Ovary (tissue), 9 donors: Measurements from ENCODE around the gene TSSK2. TPM values are rescaled to one million over a fixed set of nuclear protein-coding genes. Genes with fewer than 3 reads are reported as not detected.

Source experiments
- DNase-seq, 5 donors: peaks; one replicate each; pipeline ENCODE4 v3.0.0-alpha.2; 2019 to 2020
- H3K27ac ChIP-seq, 2 donors: fragments of 200-600 bp; one replicate each; pipeline versions ENCODE4 v1.5.1 to v1.8.0; 2019 to 2022
- H3K27me3 ChIP-seq: fragments of 200-600 bp; one replicate; pipeline ENCODE4 v1.8.0; 2022
- H3K36me3 ChIP-seq: fragments of 200-600 bp; sonication (generic); one replicate; pipeline ENCODE4 v1.5.1; 2019
- H3K4me1 ChIP-seq: one replicate; pipeline ENCODE4 v1.8.1; 2013; ENCODE audit warnings: mild to moderate bottlenecking, moderate library complexity; ENCODE audit not compliant: insufficient read depth
- H3K4me3 ChIP-seq: fragments of 200-600 bp; sonication (generic); one replicate; pipeline ENCODE4 v1.5.1; 2017
- H3K9me3 ChIP-seq, 2 donors: fragments of 200-600 bp in 1 of 2; sonication (generic) in 1 of 2; one replicate each; pipeline versions ENCODE4 v1.5.1 to v1.8.1; 2013 to 2019; ENCODE audit warnings: mild to moderate bottlenecking in 1 of 2, moderate library complexity in 1 of 2
- EP300 ChIP-seq: sonication (generic); formaldehyde crosslinking; IDR thresholded peaks from one replicate; pipeline ENCODE4 v1.6.1; 2017; ENCODE audit warnings: antibody characterized with exemption
- POLR2A ChIP-seq: fragments of 450-650 bp; IDR thresholded peaks from one replicate; pipeline ENCODE4 v1.6.1; 2017; ENCODE audit warnings: antibody characterized with exemption, mild to moderate bottlenecking, moderate library complexity
- WGBS, 3 donors: extraction: QIAGEN DNeasy Blood & Tissue Kit in 1 of 3; methylation state at CpG; one replicate each; pipeline versions ENCODE4 v1.1.5 to v1.1.7; 2013 to 2017; 5-methylcytosine and 5-hydroxymethylcytosine counted together
- intact Hi-C, 4 donors: fragments of 100-400 bp; cut with DNase I; formaldehyde crosslinking; loops; one replicate each; pipeline versions ENCODE4 v1.11.0 to v1.15.1; 2022 to 2023
- polyA plus RNA-seq, 2 donors: library from polyadenylated mRNA; stranded (reverse); fragments of 200-250 nt in 1 of 2; fragments of 350-450 nt in 1 of 2; fragmentation: Illumina TruSeq in 1 of 2; extraction: RNeasy Lipid Tissue Mini Kit (QIAGEN cat#74804) in 1 of 2; gene quantifications; one replicate each; pipeline ENCODE4 v1.2.3, GENCODE V29; 2013 to 2014
- total RNA-seq, 7 donors: library from RNA; depleted of rRNA in 2 of 7; stranded (reverse); fragments of >200 nt in 2 of 7; fragmentation: NEBNext Ultra II Directional in 3 of 7; extraction: Animal tissue kit (Norgen Biotek cat#: 25700) in 3 of 7; gene quantifications; one replicate each; pipeline versions ENCODE4 v1.1.0 to v1.2.4, GENCODE V29; 2016 to 2023
- TF ChIP-seq, protein P1 (sequence below), 3 donors: fragments of 450-650 bp in 2 of 3; fragments of 200-600 bp in 1 of 3; IDR thresholded peaks; one replicate each; pipeline versions ENCODE4 v1.5.1 to v1.8.0; 2016 to 2022; ENCODE audit warnings: antibody characterized with exemption in 3 of 3, mild to moderate bottlenecking in 1 of 3
- donor health status: DM: no; HTN: no; CAD: no; lungs with moderate emphysema.
- donor health status: DM: no; HTN: no; CAD: no.
- donor health status: Bipolar disorder and iron deficiency.
- donor health status: DM: yes; HTN: yes; CAD: no.
- donor health status: DM: no; HTN: no; CAD: no.
- donor health status: DM: yes; HTN: yes; CAD: no.

TSSK2 gene
- total and polyA plus RNA-seq, 9 donors, result 0.05 TPM; not detected in 8

GRCh38 chr22:19143212-19143611 lies 12.1 kb downstream of the TSSK2 start:
- intact Hi-C loops, result no loop called here
- Histone ChIP-seq H3K36me3 (no peaks in the 10 kb centered on the region), H3K27ac (no peak overlapping the region), H3K27me3 (no peaks in the 10 kb centered on the region), H3K4me1 (peaks cover 2% of the 10 kb centered on the region), H3K4me3 (peak overlapping the region; percentile 91), H3K9me3 (no peaks in the 10 kb centered on the region)
- DNase-seq, result no peak
- TF ChIP-seq, protein P1, sequence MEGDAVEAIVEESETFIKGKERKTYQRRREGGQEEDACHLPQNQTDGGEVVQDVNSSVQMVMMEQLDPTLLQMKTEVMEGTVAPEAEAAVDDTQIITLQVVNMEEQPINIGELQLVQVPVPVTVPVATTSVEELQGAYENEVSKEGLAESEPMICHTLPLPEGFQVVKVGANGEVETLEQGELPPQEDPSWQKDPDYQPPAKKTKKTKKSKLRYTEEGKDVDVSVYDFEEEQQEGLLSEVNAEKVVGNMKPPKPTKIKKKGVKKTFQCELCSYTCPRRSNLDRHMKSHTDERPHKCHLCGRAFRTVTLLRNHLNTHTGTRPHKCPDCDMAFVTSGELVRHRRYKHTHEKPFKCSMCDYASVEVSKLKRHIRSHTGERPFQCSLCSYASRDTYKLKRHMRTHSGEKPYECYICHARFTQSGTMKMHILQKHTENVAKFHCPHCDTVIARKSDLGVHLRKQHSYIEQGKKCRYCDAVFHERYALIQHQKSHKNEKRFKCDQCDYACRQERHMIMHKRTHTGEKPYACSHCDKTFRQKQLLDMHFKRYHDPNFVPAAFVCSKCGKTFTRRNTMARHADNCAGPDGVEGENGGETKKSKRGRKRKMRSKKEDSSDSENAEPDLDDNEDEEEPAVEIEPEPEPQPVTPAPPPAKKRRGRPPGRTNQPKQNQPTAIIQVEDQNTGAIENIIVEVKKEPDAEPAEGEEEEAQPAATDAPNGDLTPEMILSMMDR (IDR thresholded peaks at IDR 0.05), result no peak
- TF ChIP-seq EP300, result no peak
- no peak for TF ChIP-seq POLR2A
- 83 to 88% (median 87%) methylated on average over 5 of the region's 5 CpGs for WGBS, 3 donors

DNA sequence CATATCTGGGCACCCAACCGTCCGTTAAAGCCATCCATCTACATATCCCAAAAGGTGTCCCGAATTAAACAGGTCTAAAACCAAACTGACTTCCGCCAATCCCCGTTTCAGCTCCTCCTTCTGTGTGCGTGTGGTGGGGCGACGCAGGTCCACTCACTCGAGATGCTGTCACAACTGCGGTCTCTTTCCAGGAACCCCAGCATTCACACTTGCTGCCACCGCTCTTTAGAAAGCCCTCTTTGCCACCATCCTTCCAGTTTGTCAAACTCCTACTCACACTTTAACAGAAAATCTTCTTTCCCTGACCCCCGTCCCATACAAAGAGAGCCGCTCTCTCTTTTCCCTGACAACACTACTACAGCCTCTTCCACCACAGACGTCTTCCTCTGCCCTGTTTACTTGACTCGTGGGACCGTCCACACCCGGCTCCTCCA lies 12.9 kb downstream of the TSSK2 start:
- Histone ChIP-seq H3K36me3 (no peaks in the 10 kb centered on the region), H3K27ac (peak overlapping the region in 1 of 2 donors; percentile 69), H3K4me1 (peaks cover 2% of the 10 kb centered on the region), H3K27me3 (peaks cover 2% of the 10 kb centered on the region), H3K4me3 (peak overlapping the region; percentile 91), H3K9me3 (no peaks in the 10 kb centered on the region)
- DNase-seq, result peak in 1 of 5 donors; percentile 16
- WGBS, 3 donors, result 1 to 2% (median 1%) methylated on average over 17 of the region's 17 CpGs
- TF ChIP-seq POLR2A (no peak), EP300 (no peak)
- TF ChIP-seq, protein P1 (IDR thresholded peaks at IDR 0.05), result no peak
- intact Hi-C loops, result no loop called here

DNA sequence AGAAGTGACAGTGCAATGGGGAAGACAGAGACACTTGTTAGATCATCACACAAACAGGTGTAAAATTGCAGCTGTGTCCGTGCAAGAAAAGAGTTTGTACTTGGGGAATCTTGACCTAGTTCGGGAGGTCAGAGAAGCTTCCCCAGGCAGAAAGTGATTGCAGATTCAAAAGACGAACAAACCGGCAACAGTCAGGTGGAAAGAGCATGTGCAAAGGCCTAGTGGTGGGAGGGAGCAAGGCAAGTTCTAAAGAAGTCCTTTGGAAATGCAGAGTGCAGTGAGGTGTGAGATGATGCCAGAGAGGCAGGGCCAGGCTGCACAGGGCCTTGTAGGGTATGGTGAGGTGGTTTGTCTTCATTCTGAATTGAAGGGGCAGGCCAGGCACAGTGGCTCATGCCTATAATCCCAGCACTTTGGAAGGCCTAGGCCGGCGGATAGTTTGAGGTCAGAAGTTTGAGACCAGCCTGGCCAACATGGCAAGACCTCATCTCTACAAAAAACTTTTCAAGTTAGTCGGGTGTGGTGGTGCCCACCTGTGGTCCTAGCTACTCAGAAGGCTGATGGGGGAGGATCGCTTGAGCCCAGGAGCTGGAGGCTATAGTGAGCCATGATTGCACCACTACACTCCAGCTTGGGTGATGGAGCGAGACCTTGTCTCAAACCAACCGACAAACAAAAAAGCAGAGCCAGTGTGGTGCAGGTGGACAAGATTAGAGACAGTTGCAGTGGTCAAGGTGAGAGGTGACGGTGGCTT lies 15.3 kb downstream of the TSSK2 start:
- DNase-seq, result no peak
- WGBS, 3 donors, result 72 to 81% (median 74%) methylated on average over 11 of the region's 11 CpGs
- H3K4me3 ChIP-seq, result no peak overlapping the region
- H3K27ac ChIP-seq, result no peak overlapping the region
- no peak for TF ChIP-seq EP300
- TF ChIP-seq, protein P1 (IDR thresholded peaks at IDR 0.05), result no peak
- TF ChIP-seq POLR2A, result no peak
- peaks cover 2% of the 10 kb centered on the region for H3K4me1 ChIP-seq
- intact Hi-C loops, result loop anchor here in 1 of 4 donors (5.0 kb wide), 1 partner anchor 486 kb away; no protein-coding TSS in a partner anchor
- peaks cover 4% of the 10 kb centered on the region for H3K27me3 ChIP-seq
- H3K36me3 ChIP-seq, result no peaks in the 10 kb centered on the region
- H3K9me3 ChIP-seq, result peaks cover 0 to under 1% of the 10 kb centered on the region in 2 donors

DNA sequence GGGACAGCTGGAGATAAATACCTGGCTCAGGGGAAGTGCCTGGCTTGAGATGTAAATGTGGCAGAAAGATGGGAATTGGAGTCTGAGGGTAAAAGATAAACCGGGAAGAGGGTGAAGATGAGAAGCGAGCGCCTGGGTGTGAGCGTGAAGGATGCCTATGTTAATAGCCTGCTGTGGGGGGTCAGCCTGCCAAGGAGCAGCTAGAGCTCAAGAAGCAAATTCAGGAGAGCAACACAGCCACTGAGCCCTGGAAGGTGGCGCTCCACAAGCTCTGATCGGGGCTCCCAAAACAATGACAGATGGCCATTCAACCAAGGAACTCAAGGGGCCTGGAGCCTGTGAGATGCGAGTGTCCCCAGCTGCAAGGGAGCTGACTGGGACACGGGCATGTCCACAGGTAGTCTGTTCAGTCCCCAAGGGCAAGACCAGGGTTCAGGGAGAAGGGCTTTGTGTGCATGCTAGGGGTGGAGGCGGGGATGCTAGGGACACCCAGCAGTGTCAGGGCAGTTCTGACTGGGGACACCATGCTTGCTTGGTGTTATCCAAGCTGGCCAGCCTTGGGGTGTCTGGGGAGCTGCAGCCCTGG lies 16.2 kb downstream of the TSSK2 start:
- intact Hi-C loops, result loop anchor here in 1 of 4 donors (5.0 kb wide), 1 partner anchor 485 kb away; no protein-coding TSS in a partner anchor

More for the DNA sequence above, 16.2 kb downstream of the TSSK2 start:
- WGBS, 3 donors, result 26 to 32% (median 26%) methylated on average over 9 of the region's 9 CpGs
- peaks cover 2% of the 10 kb centered on the region for H3K4me1 ChIP-seq
- no peak overlapping the region for H3K4me3 ChIP-seq
- peaks cover 0 to 4% of the 10 kb centered on the region in 2 donors for H3K9me3 ChIP-seq
- no peaks in the 10 kb centered on the region for H3K36me3 ChIP-seq
- H3K27ac ChIP-seq, result no peak overlapping the region
- H3K27me3 ChIP-seq, result peaks cover 4% of the 10 kb centered on the region
- TF ChIP-seq EP300 (no peak), POLR2A (no peak)
- TF ChIP-seq, protein P1 (IDR thresholded peaks at IDR 0.05), result no peak
- no peak for DNase-seq
